ENCODE results near the gene VSTM2B. TPM values are rescaled to one million over a fixed set of nuclear protein-coding genes. Genes with fewer than 3 reads are reported as not detected.

The VSTM2B gene
- total RNA-seq, 1 experiment from 2014 or later = 0.31 TPM

GRCh38 chr19:29503140-29503758 lies 22.5 kb upstream of the VSTM2B start:
- no peaks in the 10 kb centered on the region for H3K79me1 ChIP-seq (ENCODE audit: insufficient read depth, low read depth, low read length, poor library complexity, severe bottlenecking)
- H3K79me2 ChIP-seq (ENCODE audit: insufficient read depth, low read length) = no peaks in the 10 kb centered on the region
- H4K20me1 ChIP-seq (ENCODE audit: control insufficient read depth, insufficient read depth, insufficient read length) = no peaks in the 10 kb centered on the region
- no peak overlapping the region for H3K4ac ChIP-seq (ENCODE audit: low read depth, low read length)
- H3K27ac ChIP-seq (ENCODE audit: insufficient read length, low read depth, low read length) = no peak overlapping the region
- H3K9ac ChIP-seq (ENCODE audit: extremely low read depth, insufficient read length, low read length) = no peak overlapping the region
- no peak overlapping the region for H3T11ph ChIP-seq (ENCODE audit: low read length)
- H4K8ac ChIP-seq (replicated peaks; ENCODE audit: insufficient read length, low read depth, low read length) = no peak overlapping the region
- H2BK120ac ChIP-seq (ENCODE audit: low read depth, low read length, poor library complexity, severe bottlenecking) = no peak overlapping the region
- H2BK15ac ChIP-seq (ENCODE audit: low read depth, low read length) = no peak overlapping the region
- H2BK20ac ChIP-seq (ENCODE audit: low read depth, low read length, poor library complexity, severe bottlenecking) = no peak overlapping the region
- H3K9me3 ChIP-seq (ENCODE audit: control insufficient read depth, low read depth, low read length) = no peaks in the 10 kb centered on the region
- no peak overlapping the region for H4K91ac ChIP-seq (ENCODE audit: insufficient read length, low read depth, low read length)
- H3K14ac ChIP-seq (ENCODE audit: insufficient read depth, low read length) = no peak overlapping the region
- H3K23me2 ChIP-seq (ENCODE audit: insufficient read length, low read depth, low read length, poor library complexity, severe bottlenecking) = no peaks in the 10 kb centered on the region
- no peak overlapping the region for H3K56ac ChIP-seq (ENCODE audit: insufficient read length, low read depth, low read length)
- H2AFZ ChIP-seq (ENCODE audit: low read length) = no peak overlapping the region
- no peak overlapping the region for H3K4me3 Mint-ChIP-seq
- TF ChIP-seq CTCF (conservative IDR thresholded peaks at IDR 0.05) = no peak
- peaks cover 5% of the 10 kb centered on the region; the same call in 1 of the 2 replicates for H3K4me1 ChIP-seq (ENCODE audit: insufficient read depth, low read length)
- peak overlapping the region in 1 of 3 experiments; percentile 56; a peak in 1 of 7 replicates for H3K27ac Mint-ChIP-seq
- no peak overlapping the region for H3K18ac ChIP-seq (ENCODE audit: insufficient read length, low read depth, low read length)
- no peak overlapping the region for H2BK12ac ChIP-seq (ENCODE audit: insufficient read length, low read depth, low read length)
- no peaks in the 10 kb centered on the region; a peak in 1 of 7 replicates for H3K36me3 Mint-ChIP-seq (ENCODE audit: insufficient read depth in 1 of 3, low read depth in 3 of 3)
- H3K4me2 ChIP-seq (ENCODE audit: insufficient read depth, insufficient read length, low read length) = no peak overlapping the region
- H3K27me3 Mint-ChIP-seq (ENCODE audit: low read depth) = peaks cover 3% of the 10 kb centered on the region
- H3K27me3 ChIP-seq (ENCODE audit: insufficient read depth, low read length) = no peaks in the 10 kb centered on the region
- no peak overlapping the region for H2BK5ac ChIP-seq (ENCODE audit: insufficient read length, low read length)
- no peak overlapping the region for H4K5ac ChIP-seq (ENCODE audit: insufficient read length, low read depth, low read length)
- no peaks in the 10 kb centered on the region; a peak in 1 of 5 replicates for H3K9me3 Mint-ChIP-seq
- no peak overlapping the region for H3K23ac ChIP-seq (ENCODE audit: insufficient read length, low read depth, low read length)
- no peak for DNase-seq
- WGBS (ENCODE audit: extremely low coverage, insufficient read length, low lambda C conversion rate) = no CpG with 5 or more reads among the region's 12 CpGs
- H2AK5ac ChIP-seq (ENCODE audit: insufficient read length, low read length) = no peak overlapping the region
- peaks cover 13 to 15% of the 10 kb centered on the region in 2 experiments for H3K4me1 Mint-ChIP-seq
